HEK293 (cell line): ENCODE results near the gene NAA80.

Experiments
- ZFHX2 ChIP-seq: fragments of 450-650 bp; formaldehyde crosslinking; conservative IDR thresholded peaks from 2 replicates; pipeline ENCODE4 v1.5.1; 2016; ENCODE audit warnings: missing biosample characterization, missing genetic modification characterization
- ZSCAN5A ChIP-seq: fragments of 450-650 bp; formaldehyde crosslinking; IDR thresholded peaks from 2 replicates; pipeline ENCODE4 v1.5.1; 2016; ENCODE audit warnings: missing biosample characterization, missing genetic modification characterization

- TF ChIP-seq ZFHX2 (tag by site-specific recombination) (no peak), ZSCAN5A (tag by site-specific recombination) (no peak)
Measured at GRCh38 chr3:50323614-50324199, 24.5 kb upstream of the NAA80 start.
